C4-2B (cell line): ENCODE data around the gene C15orf40.

ENCODE experiments used
- ZFX ChIP-seq: fragments of 450-650 bp; IDR thresholded peaks from 2 replicates; pipeline ENCODE4 v1.6.1; 2017
- TF ChIP-seq, protein P1 (sequence below): fragments of 450-650 bp; conservative IDR thresholded peaks from 2 replicates; pipeline ENCODE4 v1.5.1; 2017; ENCODE audit warnings: mild to moderate bottlenecking

DNA sequence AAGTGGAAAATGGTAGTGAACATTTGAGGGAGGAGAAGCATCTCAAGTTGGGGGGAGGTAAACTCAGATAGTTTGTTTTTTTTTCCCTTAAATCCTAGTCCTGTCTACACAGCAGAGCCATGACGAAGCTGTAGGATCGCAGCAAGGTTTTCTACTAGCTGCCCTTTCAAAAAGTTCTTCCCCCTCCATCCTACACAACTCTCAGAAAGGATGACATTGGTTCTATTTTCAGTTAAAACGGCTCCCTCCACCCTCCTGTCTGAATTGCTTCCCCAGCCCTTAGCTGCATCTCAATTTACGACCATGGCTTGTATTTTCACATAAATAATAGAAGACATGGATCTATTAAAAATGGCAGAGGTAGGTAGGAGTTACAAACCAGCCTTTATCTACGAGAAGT, 61.1 kb downstream of the C15orf40 start:
- TF ChIP-seq, protein P1, sequence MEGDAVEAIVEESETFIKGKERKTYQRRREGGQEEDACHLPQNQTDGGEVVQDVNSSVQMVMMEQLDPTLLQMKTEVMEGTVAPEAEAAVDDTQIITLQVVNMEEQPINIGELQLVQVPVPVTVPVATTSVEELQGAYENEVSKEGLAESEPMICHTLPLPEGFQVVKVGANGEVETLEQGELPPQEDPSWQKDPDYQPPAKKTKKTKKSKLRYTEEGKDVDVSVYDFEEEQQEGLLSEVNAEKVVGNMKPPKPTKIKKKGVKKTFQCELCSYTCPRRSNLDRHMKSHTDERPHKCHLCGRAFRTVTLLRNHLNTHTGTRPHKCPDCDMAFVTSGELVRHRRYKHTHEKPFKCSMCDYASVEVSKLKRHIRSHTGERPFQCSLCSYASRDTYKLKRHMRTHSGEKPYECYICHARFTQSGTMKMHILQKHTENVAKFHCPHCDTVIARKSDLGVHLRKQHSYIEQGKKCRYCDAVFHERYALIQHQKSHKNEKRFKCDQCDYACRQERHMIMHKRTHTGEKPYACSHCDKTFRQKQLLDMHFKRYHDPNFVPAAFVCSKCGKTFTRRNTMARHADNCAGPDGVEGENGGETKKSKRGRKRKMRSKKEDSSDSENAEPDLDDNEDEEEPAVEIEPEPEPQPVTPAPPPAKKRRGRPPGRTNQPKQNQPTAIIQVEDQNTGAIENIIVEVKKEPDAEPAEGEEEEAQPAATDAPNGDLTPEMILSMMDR = no peak
- TF ChIP-seq ZFX = no peak
